OCI-LY7 (cell line): ENCODE results near the gene KRTAP16-1.

Experiments used
- EZH2phosphoT487 ChIP-seq: fragments of 200-600 bp; sonication (generic); IDR thresholded peaks from 2 replicates; pipeline ENCODE4 v1.6.1; 2018; ENCODE audit warnings: low read depth, borderline replicate concordance, mild to moderate bottlenecking, mixed run types, antibody characterized with exemption, low read length, moderate library complexity, mixed read lengths
- TF ChIP-seq, protein P1 (sequence below): fragments of 200-600 bp; sonication (generic); conservative IDR thresholded peaks from 2 replicates; pipeline ENCODE4 v1.5.1; 2014; ENCODE audit warnings: mild to moderate bottlenecking, antibody characterized with exemption, low read length, moderate library complexity, mixed read lengths

DNA sequence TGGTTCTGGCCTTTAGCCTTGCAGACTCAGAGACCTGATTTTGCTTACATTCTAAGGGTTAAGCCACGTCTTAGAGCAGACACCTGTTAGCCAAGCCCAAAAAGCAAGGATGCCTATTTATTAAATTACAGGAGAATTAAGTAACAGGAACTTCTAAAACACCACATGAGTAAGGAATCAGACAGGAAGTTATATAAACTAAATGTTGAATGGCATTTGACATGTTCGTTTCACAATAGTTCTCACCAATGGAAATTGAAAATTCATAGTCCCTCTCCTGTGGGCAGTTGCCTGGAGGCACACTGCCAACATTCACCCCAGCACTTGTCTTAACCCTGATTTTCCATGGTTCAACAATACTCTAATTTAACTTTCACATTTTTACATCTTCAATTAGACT lies 24.6 kb downstream of the KRTAP16-1 start:
- TF ChIP-seq, protein P1, sequence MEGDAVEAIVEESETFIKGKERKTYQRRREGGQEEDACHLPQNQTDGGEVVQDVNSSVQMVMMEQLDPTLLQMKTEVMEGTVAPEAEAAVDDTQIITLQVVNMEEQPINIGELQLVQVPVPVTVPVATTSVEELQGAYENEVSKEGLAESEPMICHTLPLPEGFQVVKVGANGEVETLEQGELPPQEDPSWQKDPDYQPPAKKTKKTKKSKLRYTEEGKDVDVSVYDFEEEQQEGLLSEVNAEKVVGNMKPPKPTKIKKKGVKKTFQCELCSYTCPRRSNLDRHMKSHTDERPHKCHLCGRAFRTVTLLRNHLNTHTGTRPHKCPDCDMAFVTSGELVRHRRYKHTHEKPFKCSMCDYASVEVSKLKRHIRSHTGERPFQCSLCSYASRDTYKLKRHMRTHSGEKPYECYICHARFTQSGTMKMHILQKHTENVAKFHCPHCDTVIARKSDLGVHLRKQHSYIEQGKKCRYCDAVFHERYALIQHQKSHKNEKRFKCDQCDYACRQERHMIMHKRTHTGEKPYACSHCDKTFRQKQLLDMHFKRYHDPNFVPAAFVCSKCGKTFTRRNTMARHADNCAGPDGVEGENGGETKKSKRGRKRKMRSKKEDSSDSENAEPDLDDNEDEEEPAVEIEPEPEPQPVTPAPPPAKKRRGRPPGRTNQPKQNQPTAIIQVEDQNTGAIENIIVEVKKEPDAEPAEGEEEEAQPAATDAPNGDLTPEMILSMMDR = no peak
- no peak for TF ChIP-seq EZH2phosphoT487
